Smooth muscle cell of the brain vasculature (primary cell): ENCODE measurements around the gene RIMBP2.
"Not testable (repeated sequence)": the region's sequence is repeated elsewhere in the genome, so short reads cannot be mapped to it uniquely, and the experiment has no call there.

Experiments used
- DNase-seq: peaks from one replicate; pipeline ENCODE4 v3.0.0-alpha.2; 2012; ENCODE audit warnings: low read depth, low spot score

Gene RIMBP2

DNA sequence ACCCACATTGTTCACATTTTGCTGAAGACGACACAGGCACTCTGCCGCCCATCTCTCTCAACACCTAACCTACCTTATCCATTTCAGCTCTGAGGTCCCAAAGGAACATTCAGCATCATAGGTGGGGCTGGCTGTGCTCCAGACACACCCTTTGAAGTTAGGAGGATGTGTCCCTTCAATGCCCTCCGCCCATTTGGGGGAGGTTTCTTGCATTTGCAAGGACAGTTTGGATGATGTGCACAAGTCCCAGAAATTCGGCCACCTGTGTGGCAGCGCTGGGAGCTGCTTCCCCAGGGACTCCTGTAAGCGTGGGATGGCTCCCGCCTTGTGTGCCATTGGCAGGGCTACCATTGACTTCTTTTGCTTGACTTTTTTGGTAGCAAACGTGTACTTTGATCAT is 113.8 kb downstream of the RIMBP2 start:
- no peak for DNase-seq

DNA sequence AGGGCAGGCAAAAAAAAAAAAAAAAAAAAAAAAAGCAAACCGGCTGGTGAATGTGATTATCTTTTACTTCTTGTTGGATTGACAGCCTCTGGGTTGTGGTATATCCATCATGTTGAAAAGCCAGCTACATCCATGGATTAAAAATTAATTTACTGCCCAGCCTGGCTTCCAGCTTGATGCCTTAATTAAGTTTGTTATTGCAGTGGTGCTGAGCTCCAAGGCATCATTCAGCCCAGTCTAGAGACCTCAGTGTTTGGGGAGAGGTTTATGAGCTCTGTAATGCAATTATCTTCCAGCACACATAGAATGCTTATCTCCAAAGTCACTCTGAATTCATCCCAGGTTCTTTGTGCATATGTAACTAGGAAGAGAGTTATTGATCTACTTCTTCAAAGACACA is 114.8 kb downstream of the RIMBP2 start:
- no peak for DNase-seq

DNA sequence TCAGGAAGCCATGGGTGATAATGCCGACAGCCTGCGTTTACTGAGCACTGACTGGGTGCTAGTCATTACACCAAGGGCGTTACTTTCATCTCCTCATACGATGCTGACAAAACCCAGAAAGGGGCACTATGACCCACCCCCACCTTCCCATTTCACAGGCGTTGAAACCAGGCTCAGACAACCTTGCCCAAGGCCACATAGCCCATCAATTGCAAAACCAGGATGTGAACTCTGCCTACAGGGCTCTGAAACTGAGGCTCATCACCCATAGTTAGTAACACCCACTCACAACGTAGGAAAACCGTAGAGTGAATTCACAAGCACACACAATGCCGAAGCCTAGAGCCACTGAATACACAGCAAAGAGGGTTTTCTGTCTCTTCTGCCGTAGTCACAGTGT is 119.9 kb downstream of the RIMBP2 start:
- DNase-seq, result no peak

GRCh38 chr12:130595566-130595965 is 120.5 kb downstream of the RIMBP2 start:
- no peak for DNase-seq

GRCh38 chr12:130593056-130593455 is 123.0 kb downstream of the RIMBP2 start:
- DNase-seq, result no peak

- DNase-seq, result no peak
Observed at GRCh38 chr12:130592641-130593040, 123.5 kb downstream of the RIMBP2 start.

DNA sequence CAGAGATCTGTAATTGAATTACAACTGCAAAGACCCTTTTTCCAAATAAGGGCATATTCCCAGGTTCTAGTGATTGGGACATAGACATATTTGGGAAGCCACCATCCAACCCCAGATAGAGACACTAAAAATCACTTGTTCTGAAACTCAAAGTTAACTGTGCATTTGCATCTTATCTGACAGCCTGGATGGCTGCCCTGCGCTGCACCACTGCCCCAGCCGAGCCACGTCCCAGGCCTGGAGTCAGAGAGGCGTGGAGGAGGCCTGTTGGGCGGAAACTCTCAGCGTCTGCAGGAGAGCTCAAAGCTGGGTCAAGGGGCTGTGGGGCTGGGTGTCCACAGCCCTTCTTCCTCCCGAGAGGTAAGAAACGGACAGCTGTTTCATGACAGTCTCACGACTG is 124.4 kb downstream of the RIMBP2 start:
- no peak for DNase-seq

DNA sequence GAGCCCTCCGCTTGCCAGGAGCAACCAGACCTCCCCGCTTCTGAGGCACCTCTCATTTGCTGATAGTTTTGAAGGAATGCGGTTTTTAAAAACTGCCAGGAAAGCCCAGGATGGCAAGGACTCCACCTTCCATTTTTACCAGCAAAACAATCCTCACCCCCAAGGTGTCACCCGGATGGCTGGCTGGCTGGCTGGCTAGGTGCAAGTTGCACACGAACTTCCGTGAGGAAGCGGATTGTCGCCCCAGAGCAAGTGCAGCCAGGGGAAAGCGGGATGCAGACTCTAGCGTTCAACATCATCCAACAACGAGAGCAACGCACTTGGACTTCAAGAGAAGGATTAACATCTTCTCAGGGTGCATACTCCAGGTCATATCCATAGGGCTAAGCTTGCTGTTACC is 125.4 kb downstream of the RIMBP2 start:
- no peak for DNase-seq

GRCh38 chr12:130589540-130590317 is 126.4 kb downstream of the RIMBP2 start:
- DNase-seq, result no peak

DNA sequence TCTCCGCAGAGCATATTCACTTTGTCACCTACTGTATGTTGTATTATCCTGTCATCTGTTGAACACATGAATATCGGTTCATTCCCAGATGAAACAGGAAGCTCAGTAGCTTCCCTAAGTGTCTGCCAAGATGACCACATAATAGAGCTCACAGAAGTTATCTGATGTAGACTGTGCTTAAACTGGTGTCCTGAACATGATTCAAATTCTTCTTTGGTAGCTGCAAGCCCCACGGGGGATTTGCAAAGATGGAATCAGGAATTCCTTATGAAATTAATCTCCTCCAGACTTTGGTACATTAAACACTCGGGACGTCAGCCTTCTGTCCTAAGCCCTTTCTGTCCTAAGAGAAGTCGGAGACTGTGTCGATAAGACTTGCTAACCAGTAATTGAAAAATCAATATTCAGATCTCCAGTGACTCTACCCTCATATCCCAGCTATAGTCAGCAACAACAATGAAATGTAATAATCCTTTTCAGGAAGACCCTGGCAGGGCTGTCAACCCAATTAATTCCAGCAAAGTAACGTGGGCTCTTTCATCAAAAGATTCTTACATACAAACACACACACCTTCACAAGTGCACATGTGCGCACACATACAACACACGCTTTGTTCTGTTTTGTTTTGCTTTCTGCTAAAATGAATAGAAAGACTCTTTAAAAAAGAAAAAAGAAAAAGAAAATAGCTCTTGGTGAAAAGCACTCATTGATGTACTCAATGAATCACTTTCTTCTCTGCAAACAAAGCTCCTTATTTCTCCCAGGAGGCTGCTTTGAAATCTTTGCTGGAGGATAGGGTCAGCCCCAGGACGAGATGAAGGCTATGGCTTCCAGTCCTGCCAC is 127.2 kb downstream of the RIMBP2 start:
- no peak for DNase-seq

GRCh38 chr12:130587966-130588365 is 128.1 kb downstream of the RIMBP2 start:
- no peak for DNase-seq

- not testable (repeated sequence) for DNase-seq
Observed at GRCh38 chr12:130584475-130584874, 131.6 kb downstream of the RIMBP2 start.

DNA sequence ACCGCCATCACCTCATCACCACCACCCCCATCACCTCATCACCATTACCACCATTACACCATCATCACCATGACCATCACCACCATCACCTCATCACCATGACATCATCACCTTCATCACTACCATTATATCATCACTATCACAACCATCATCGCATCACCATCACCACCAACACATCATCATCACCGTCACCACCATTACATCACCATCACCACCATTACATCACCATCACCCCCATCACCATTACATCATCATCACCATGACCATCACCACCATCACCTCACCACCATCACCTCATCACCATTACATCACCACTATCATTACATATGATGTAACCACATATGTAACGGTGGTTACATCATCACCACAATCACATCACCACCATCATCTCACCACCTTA is 132.3 kb downstream of the RIMBP2 start:
- DNase-seq, result no peak

- DNase-seq, result no peak
Observed at GRCh38 chr12:130583317-130583716, 132.8 kb downstream of the RIMBP2 start.

DNA sequence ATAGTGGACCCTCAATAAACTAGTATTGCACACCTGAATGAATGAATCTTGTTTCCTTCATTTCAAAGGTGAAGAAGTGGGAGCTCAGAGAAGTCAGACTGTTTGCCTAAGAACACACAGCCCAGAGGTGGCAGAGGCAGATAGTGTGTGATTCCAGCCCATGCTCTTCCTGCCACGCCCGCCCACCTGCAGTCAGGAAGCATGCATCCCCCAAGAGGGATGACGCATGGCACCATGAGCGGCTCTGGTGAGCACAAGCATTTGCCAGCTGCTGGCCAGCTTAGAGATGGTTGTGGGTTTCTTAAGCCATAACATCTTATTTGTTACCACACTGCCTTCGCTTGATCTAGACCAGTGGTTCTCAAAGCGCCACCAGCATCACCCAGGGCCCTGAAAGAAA is 133.8 kb downstream of the RIMBP2 start:
- no peak for DNase-seq

- DNase-seq, result no peak
Observed at GRCh38 chr12:130581782-130582181, 134.3 kb downstream of the RIMBP2 start.

DNA sequence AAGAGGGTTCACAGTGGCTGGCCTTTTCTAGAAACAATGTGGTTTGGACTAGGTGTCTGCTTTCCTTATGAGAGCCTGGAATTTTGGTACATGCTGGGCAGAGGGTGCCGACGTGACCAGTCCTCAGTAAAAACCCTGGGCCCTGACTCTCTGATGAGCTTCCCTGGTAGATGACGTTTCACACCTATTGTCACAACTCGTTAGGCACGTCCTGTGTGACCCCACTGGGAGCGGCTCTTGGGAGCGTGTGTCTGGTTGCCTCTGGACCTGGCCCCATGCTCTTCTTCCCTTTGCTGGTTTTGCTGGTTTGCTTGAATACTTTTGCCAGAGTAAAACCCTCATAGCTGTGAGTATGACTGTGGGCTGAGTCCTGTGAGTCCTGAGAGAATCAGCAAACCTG is 136.9 kb downstream of the RIMBP2 start:
- no peak for DNase-seq

DNA sequence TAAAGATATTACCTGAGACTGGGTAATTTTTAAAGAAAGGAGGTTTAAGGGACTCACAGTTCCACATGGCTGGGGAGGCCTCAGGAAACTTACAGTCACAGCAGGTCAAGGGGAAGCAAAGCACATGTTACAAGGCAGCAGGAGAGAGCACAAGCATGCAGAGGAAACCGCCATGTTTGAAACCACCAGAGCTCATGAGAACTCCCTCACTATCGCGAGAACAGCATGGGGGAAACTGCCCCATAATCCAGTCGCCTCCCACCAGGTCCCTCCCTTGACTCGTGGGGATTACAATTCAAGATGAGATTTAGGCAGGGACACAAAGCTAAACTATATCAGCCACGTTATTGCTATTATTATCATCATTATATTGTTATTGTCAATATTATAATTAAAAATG is 138.7 kb downstream of the RIMBP2 start:
- DNase-seq, result no peak

- no peak for DNase-seq
Observed at GRCh38 chr12:130576371-130576816, 139.7 kb downstream of the RIMBP2 start.

DNA sequence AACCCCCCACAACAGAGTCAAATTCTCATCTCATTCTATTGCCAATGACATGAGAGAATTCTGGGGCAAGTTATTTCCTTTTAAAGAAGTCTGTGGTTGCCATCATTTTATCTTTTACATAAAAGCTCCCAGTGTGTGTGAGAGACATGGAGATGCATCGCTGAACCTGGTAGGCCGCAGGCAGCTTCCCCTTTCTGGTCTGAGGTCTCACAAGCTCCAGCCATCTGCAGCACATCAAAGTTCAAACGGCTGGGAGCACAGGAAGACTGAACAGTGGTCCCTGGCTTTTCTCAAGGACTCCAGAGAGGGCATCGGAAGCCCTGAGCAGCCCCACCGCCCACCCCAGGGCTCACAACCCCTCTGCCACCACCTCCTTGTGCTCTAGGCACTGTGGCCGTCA is 141.7 kb downstream of the RIMBP2 start:
- no peak for DNase-seq

DNA sequence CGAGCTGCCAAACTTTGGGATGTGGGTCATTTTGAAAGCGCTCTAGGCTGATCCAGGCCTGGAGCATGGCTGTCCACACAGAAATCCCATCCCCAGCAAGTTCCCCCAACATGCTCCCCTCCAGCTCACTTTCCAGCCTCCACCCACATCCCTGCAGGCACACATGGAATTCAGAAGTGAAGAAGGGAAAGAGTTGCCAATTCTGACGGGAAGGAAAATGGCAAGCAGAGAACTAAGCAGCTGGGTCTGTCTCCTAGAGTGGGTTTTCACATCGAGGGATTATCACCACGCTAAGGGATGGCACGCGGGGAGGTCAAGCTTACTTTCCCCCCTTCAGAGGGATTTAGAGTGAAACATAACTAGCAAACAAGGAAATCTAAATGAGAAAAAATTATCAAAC is 142.3 kb downstream of the RIMBP2 start:
- DNase-seq, result no peak

DNA sequence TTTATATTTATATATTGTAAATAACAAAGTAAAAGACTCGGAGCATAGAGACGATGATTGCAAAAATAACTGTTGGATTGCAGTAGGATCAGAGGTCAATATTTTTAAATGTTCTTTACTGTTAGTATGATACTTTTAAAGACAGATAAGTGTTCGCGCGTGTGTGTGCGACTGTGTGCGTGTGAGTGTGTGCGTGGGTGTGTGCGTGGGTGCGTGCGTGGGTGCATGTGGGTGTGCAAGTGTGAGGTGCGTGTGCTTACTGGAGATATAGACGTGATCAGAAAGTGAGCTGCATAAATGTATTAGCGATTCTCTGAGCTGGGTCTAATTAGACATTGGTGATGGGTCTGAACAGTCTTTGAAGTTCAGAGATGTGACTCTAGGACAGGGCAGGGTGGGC is 142.9 kb downstream of the RIMBP2 start:
- no peak for DNase-seq

GRCh38 chr12:130572553-130572952 is 143.5 kb downstream of the RIMBP2 start:
- DNase-seq, result no peak
